Mucosa of descending colon (tissue), 3 donors: ENCODE measurements around the gene TLE3. TPM values are rescaled to one million over a fixed set of nuclear protein-coding genes. Genes with fewer than 3 reads are reported as not detected.
A peak's percentile ranks its signal among the peaks of the same experiment; 100 is the strongest.

ENCODE experiments used
- ATAC-seq: fragments of 200-7000 bp; cut with Tn5 transposase; one replicate; pipeline ENCODE4 v1.9.1; 2020; ENCODE audit warnings: mild to moderate bottlenecking, moderate library complexity
- DNase-seq, 3 donors: peaks; one replicate each; pipeline ENCODE4 v3.0.0-alpha.2; 2020
- H3K36me3 ChIP-seq: fragments of 200-600 bp; one replicate; pipeline ENCODE4 v1.8.0; 2021; ENCODE audit warnings: low read depth, mild to moderate bottlenecking
- H3K4me1 ChIP-seq: fragments of 200-600 bp; one replicate; pipeline ENCODE4 v1.8.0; 2021; ENCODE audit warnings: low read depth, mild to moderate bottlenecking
- H3K4me3 ChIP-seq: fragments of 200-600 bp; one replicate; pipeline ENCODE4 v1.8.0; 2021; ENCODE audit warnings: mild to moderate bottlenecking
- H3K9me3 ChIP-seq: fragments of 200-600 bp; one replicate; pipeline ENCODE4 v1.8.0; 2021; ENCODE audit warnings: mild to moderate bottlenecking
- CTCF ChIP-seq: fragments of 200-600 bp; IDR thresholded peaks from one replicate; pipeline ENCODE4 v1.8.0; 2022; ENCODE audit warnings: antibody characterized with exemption, mild to moderate bottlenecking
- intact Hi-C, 2 donors: fragments of 100-400 bp; cut with DNase I in 1 of 2; cut with micrococcal nuclease in 1 of 2; formaldehyde crosslinking; loops; one replicate each; pipeline versions ENCODE4 v1.11.0 to v1.11.1; 2022; cut with DNase I, micrococcal nuclease
- total RNA-seq, 3 donors: library from RNA; stranded (reverse); fragmentation: NEBNext Ultra II Directional in 2 of 3; extraction: Animal tissue kit (Norgen Biotek cat#: 25700) in 2 of 3; gene quantifications; one replicate each; pipeline versions ENCODE4 v1.2.1 to v1.2.4, GENCODE V29; 2021 to 2023
- donor health status: DM: no; HTN: no; CAD: no; lungs with moderate emphysema.
- donor health status: DM: no; HTN: no; CAD: no.
- donor health status: DM: no; HTN: yes; CAD: no.

Gene TLE3
- total RNA-seq, 3 donors from 2014 or later, result 77.6 to 123 (median 103) TPM

- H3K9me3 ChIP-seq, result no peaks in the 10 kb centered on the region
- intact Hi-C loops, result no loop called here
- ATAC-seq (no peak), DNase-seq (peak in 1 of 3 donors; percentile 38)
- no peak overlapping the region for H3K4me3 ChIP-seq
- no peak for TF ChIP-seq CTCF
- H3K36me3 ChIP-seq, result no peaks in the 10 kb centered on the region
- H3K4me1 ChIP-seq, result peaks cover 56% of the 10 kb centered on the region
These were observed 8.6 kb downstream of the TLE3 start for GRCh38 chr15:70088887-70089691.

- no peak for TF ChIP-seq CTCF
- intact Hi-C loops, result no loop called here
- peaks cover 49% of the 10 kb centered on the region for H3K4me1 ChIP-seq
- ATAC-seq (no peak), DNase-seq (no peak)
- no peaks in the 10 kb centered on the region for H3K9me3 ChIP-seq
- no peaks in the 10 kb centered on the region for H3K36me3 ChIP-seq
- H3K4me3 ChIP-seq, result no peak overlapping the region
These were observed 9.3 kb downstream of the TLE3 start for GRCh38 chr15:70088455-70088854.

GRCh38 chr15:70087708-70088352 is 9.9 kb downstream of the TLE3 start:
- no peak for TF ChIP-seq CTCF
- Histone ChIP-seq H3K36me3 (no peaks in the 10 kb centered on the region), H3K9me3 (no peaks in the 10 kb centered on the region), H3K4me3 (no peak overlapping the region), H3K4me1 (peaks cover 43% of the 10 kb centered on the region)
- no peak for ATAC-seq
- intact Hi-C loops, result no loop called here
- DNase-seq, result no peak

- peaks cover 33% of the 10 kb centered on the region for H3K4me1 ChIP-seq
- H3K4me3 ChIP-seq, result no peak overlapping the region
- H3K36me3 ChIP-seq, result peaks cover 3% of the 10 kb centered on the region
- no peaks in the 10 kb centered on the region for H3K9me3 ChIP-seq
- no peak for DNase-seq
- no peak for ATAC-seq
- no peak for TF ChIP-seq CTCF
- intact Hi-C loops, result no loop called here
These were observed 11.1 kb downstream of the TLE3 start for GRCh38 chr15:70086636-70087035.

GRCh38 chr15:70084461-70084860 is 13.3 kb downstream of the TLE3 start:
- intact Hi-C loops, result no loop called here
- H3K4me3 ChIP-seq, result no peak overlapping the region
- no peaks in the 10 kb centered on the region for H3K9me3 ChIP-seq
- TF ChIP-seq CTCF, result no peak
- peaks cover 13% of the 10 kb centered on the region for H3K4me1 ChIP-seq
- peaks cover 3% of the 10 kb centered on the region for H3K36me3 ChIP-seq
- ATAC-seq, result no peak
- no peak for DNase-seq
